Astrocyte (in vitro differentiated cells and primary cell): Measurements from ENCODE around the gene RANBP2.
"Not testable (repeated sequence)": the region's sequence is repeated elsewhere in the genome, so short reads cannot be mapped to it uniquely, and the experiment has no call there.

Experiments used
- CTCF ChIP-seq: IDR thresholded peaks from 2 replicates; pipeline ENCODE4 v1.5.1; 2011; ENCODE audit warnings: low read depth, mild to moderate bottlenecking, inconsistent platforms, low read length, moderate library complexity; ENCODE audit not compliant: insufficient read depth
- EZH2 ChIP-seq: IDR thresholded peaks from 2 replicates; pipeline ENCODE4 v1.6.1; 2012; ENCODE audit warnings: mild to moderate bottlenecking, low read length, inconsistent platforms; ENCODE audit not compliant: insufficient read depth

- not testable (repeated sequence) for TF ChIP-seq CTCF, EZH2
These were observed 38.5 kb upstream of the RANBP2 start for GRCh38 chr2:108680805-108681204.
